GM12878 (cell line): ENCODE data around the gene VPS52. TPM values are rescaled to one million over a fixed set of nuclear protein-coding genes. Genes with fewer than 3 reads are reported as not detected.

Experiments used
- ATAC-seq: fragments of 200-7000 bp; cut with Tn5 transposase; 3 replicates; pipeline ENCODE4 v1.9.1; 2020; ENCODE audit warnings: mild to moderate bottlenecking, moderate library complexity
- BruUV-seq: library from RNA; stranded (reverse); fragments of 400-500 nt; replicated peaks from 2 replicates; lab custom pipeline; 2021; lab: Mats Ljungman, UMichigan
- CTCF ChIA-PET: fragments of 300-600 bp; sonication (Branson Sonifier 250); formaldehyde crosslinking; extraction: SDS; loops from one replicate; lab custom pipeline; 2021; ENCODE audit warnings: inconsistent platforms; lab: Yijun Ruan, JAX
- POLR2A ChIA-PET: fragments of 350-600 bp; formaldehyde crosslinking; extraction: SDS; loops from one replicate; lab custom pipeline; 2021; ENCODE audit warnings: inconsistent platforms; lab: Charles Lee
- RAD21 ChIA-PET: fragments of 300-600 bp; sonication (Branson Sonifier 250); formaldehyde crosslinking; loops from one replicate; lab custom pipeline; 2023; ENCODE audit warnings: antibody characterized with exemption; ENCODE audit not compliant: unreplicated experiment; lab: Charles Lee
- SMC1A ChIA-PET: fragments of 300-600 bp; sonication (Branson Sonifier 250); formaldehyde crosslinking; loops from one replicate; lab custom pipeline; 2023; ENCODE audit not compliant: unreplicated experiment, uncharacterized antibody; lab: Charles Lee
- DNase-seq: peaks from one replicate; pipeline ENCODE4 v3.0.0-alpha.2; 2011; ENCODE audit warnings: low read depth, low spot score
- FAIRE-seq: peaks from 3 replicates; lab custom pipeline; 2011; peaks lifted over from hg19 to GRCh38; lab: Jason Lieb, UNC
- H2AFZ ChIP-seq: 2 replicates; pipeline ENCODE4 v1.6.0; 2011; ENCODE audit warnings: low read depth, low read length, control low read depth; ENCODE audit not compliant: control insufficient read depth
- H3K27ac ChIP-seq: 2 replicates; pipeline ENCODE4 v1.5.1; 2011; ENCODE audit warnings: control low read depth; ENCODE audit not compliant: control insufficient read depth, insufficient read depth
- H3K27me3 ChIP-seq, 2 experiments: replicated peaks in 1 of 2; 2 replicates each; pipeline versions ENCODE4 v1.6.0 to v1.6.1; 2011; ENCODE audit warnings: low read length in 1 of 2; ENCODE audit not compliant: control insufficient read depth in 2 of 2, insufficient read depth in 2 of 2
- H3K36me3 ChIP-seq, 2 experiments: 2 replicates each; pipeline ENCODE4 v1.5.1; 2011; ENCODE audit warnings: low read length in 1 of 2; ENCODE audit not compliant: control insufficient read depth in 2 of 2, insufficient read depth in 2 of 2
- H3K4me1 ChIP-seq: 2 replicates; pipeline ENCODE4 v1.6.1; 2011; ENCODE audit warnings: mild to moderate bottlenecking, low read length, moderate library complexity, mixed read lengths; ENCODE audit not compliant: control insufficient read depth, insufficient read depth
- H3K4me2 ChIP-seq: 2 replicates; pipeline ENCODE4 v1.6.0; 2011; ENCODE audit warnings: control low read depth; ENCODE audit not compliant: control insufficient read depth, insufficient read depth
- H3K4me3 ChIP-seq: fragments of 200-600 bp; sonication (generic); 2 replicates; pipeline ENCODE4 v1.5.1; 2016
- H3K79me2 ChIP-seq: 2 replicates; pipeline ENCODE4 v1.6.0; 2011; ENCODE audit warnings: low read length; ENCODE audit not compliant: control insufficient read depth, insufficient read depth
- H3K9ac ChIP-seq: 2 replicates; pipeline ENCODE4 v1.8.0; 2011; ENCODE audit warnings: low read length, control low read depth, mixed read lengths; ENCODE audit not compliant: control insufficient read depth, insufficient read depth
- H3K9me3 ChIP-seq: replicated peaks from 3 replicates; pipeline ENCODE4 v1.5.1; 2011; ENCODE audit warnings: mild to moderate bottlenecking, low read length; ENCODE audit not compliant: control insufficient read depth, insufficient read depth
- H4K20me1 ChIP-seq: 2 replicates; pipeline ENCODE4 v1.6.0; 2011; ENCODE audit not compliant: control insufficient read depth, insufficient read depth
- CHD2 ChIP-seq: IDR thresholded peaks from 2 replicates; pipeline ENCODE4 v1.6.1; 2011; ENCODE audit warnings: low read depth, low read length, improper control_type of control experiment, borderline replicate concordance
- CREB1 ChIP-seq: IDR thresholded peaks from 2 replicates; pipeline ENCODE4 v1.6.1; 2012; ENCODE audit warnings: low read depth, mild to moderate bottlenecking, inconsistent platforms
- EZH2 ChIP-seq: IDR thresholded peaks from 2 replicates; pipeline ENCODE4 v1.6.1; 2012; ENCODE audit warnings: low read depth, mild to moderate bottlenecking, control low read depth, inconsistent platforms, low read length, borderline replicate concordance; ENCODE audit not compliant: control insufficient read depth
- NBN ChIP-seq: fragments of 450-650 bp; IDR thresholded peaks from 2 replicates; pipeline ENCODE4 v1.6.1; 2016
- NR2C1 ChIP-seq: fragments of 450-650 bp; IDR thresholded peaks from 2 replicates; pipeline ENCODE4 v1.6.1; 2017; ENCODE audit warnings: antibody characterized with exemption, mild to moderate bottlenecking, moderate library complexity
- PAX8 ChIP-seq: fragments of 450-650 bp; IDR thresholded peaks from 2 replicates; pipeline ENCODE4 v1.6.1; 2017; ENCODE audit warnings: mild to moderate bottlenecking, moderate library complexity
- PRDM15 ChIP-seq: fragments of 450-650 bp; formaldehyde crosslinking; IDR thresholded peaks from 2 replicates; pipeline ENCODE4 v1.4.0; 2020; ENCODE audit warnings: mild to moderate bottlenecking, moderate library complexity
- SREBF1 ChIP-seq: IDR thresholded peaks from 2 replicates; pipeline ENCODE4 v1.6.1; 2012; ENCODE audit warnings: mild to moderate bottlenecking, low read length
- SRF ChIP-seq, 2 experiments: IDR thresholded peaks; 2 replicates each; pipeline ENCODE4 v1.6.1; 2011; ENCODE audit warnings: low read depth in 2 of 2, low read length in 2 of 2, mild to moderate bottlenecking in 1 of 2, moderate library complexity in 1 of 2
- TAF1 ChIP-seq: IDR thresholded peaks from 2 replicates; pipeline ENCODE4 v1.6.1; 2011; ENCODE audit warnings: mild to moderate bottlenecking, low read depth, low read length, borderline replicate concordance
- TARDBP ChIP-seq: IDR thresholded peaks from 2 replicates; pipeline ENCODE4 v1.6.1; 2016; ENCODE audit warnings: borderline replicate concordance
- TBL1XR1 ChIP-seq: IDR thresholded peaks from 2 replicates; pipeline ENCODE4 v1.6.1; 2012; ENCODE audit warnings: low read depth, low read length, improper control_type of control experiment
- ZNF274 ChIP-seq: IDR thresholded peaks from one replicate; pipeline ENCODE4 v1.8.0; 2011; ENCODE audit not compliant: insufficient read length, insufficient read depth
- WGBS: methylation state at CpG from one replicate; pipeline ENCODE4 v1.1.6; 2016; ENCODE audit warnings: low lambda C conversion rate; ENCODE audit not compliant: insufficient replicate concordance, insufficient coverage; ENCODE audit errors: missing lambda C conversion rate; 5-methylcytosine and 5-hydroxymethylcytosine counted together
- in situ Hi-C: fragments of 300-500 bp; cut with MboI; formaldehyde crosslinking; loops from 9 replicates; pipeline ENCODE4 v1.14.3; 2018; ENCODE audit warnings: mixed read lengths
- intact Hi-C: fragments of 100-400 bp; cut with micrococcal nuclease; formaldehyde crosslinking; loops from one replicate; pipeline ENCODE4 v1.14.2; 2022; ENCODE audit not compliant: unreplicated experiment
- polyA plus RNA-seq, 11 experiments: library from polyadenylated mRNA; depleted of rRNA in 4 of 11; unstranded in 6 of 11; stranded (reverse) in 5 of 11; fragments of >200 nt; fragmentation: Nextera tagmentation in 4 of 11; fragmentation: Illumina TruSeq in 1 of 11; extraction: Ambion mirVana in 4 of 11; extraction: Trizol in 1 of 11; gene quantifications; 1 replicate in 1 of 11; 2 replicates in 10 of 11; pipeline versions ENCODE4 v1.2.1 to v1.2.3, GENCODE V29; 2011 to 2016; ENCODE audit warnings: inconsistent platforms in 2 of 11, missing spikeins in 2 of 11, low read depth in 1 of 11
- total RNA-seq, 4 experiments: library from RNA; depleted of rRNA in 3 of 4; stranded (reverse); fragments of >200 nt in 3 of 4; fragmentation: Illumina TruSeq in 1 of 4; extraction: Trizol in 1 of 4; gene quantifications; 2 replicates each; pipeline versions ENCODE4 v1.2.1 to v1.2.3, GENCODE V29; 2013 to 2021

VPS52 gene
- total and polyA plus RNA-seq, 10 of the 15 experiments (the other 5 are each of a cell fraction or from before 2014, with no cell fraction given): 11.3 to 52.7 (median 36.7) TPM

- peaks cover 26% of the 10 kb centered on the region in 2 experiments for H3K36me3 ChIP-seq
These were observed 7.1 kb upstream of the VPS52 start for GRCh38 chr6:33278810-33279209.

More at GRCh38 chr6:33278810-33279209, 7.1 kb upstream of the VPS52 start:
- H3K9ac ChIP-seq: no peak overlapping the region
- DNase-seq (no peak), FAIRE-seq (no peak), ATAC-seq (no peak)
- no TSS peak for BruUV-seq
- H2AFZ ChIP-seq: no peak overlapping the region
- CTCF ChIA-PET: interaction anchor here (0.5 to 3.9 kb wide), 6 partner anchors 9 to 286 kb away, joined by 3 to 30 read pairs (median 14); partner anchors contain the start of genes PFDN6, RGL2 and WDR46
- SMC1A ChIA-PET: interaction anchor here (3.6 kb wide), 1 partner anchor 11 kb away, joined by 25 read pairs; the partner anchor contains the start of genes PFDN6 and WDR46
- H3K4me1 ChIP-seq: peaks cover 22% of the 10 kb centered on the region
- no peaks in the 10 kb centered on the region for H3K9me3 ChIP-seq
- POLR2A ChIA-PET: interaction anchor here (1.1 to 3.9 kb wide), 4 partner anchors 9 to 66 kb away, joined by 4 to 38 read pairs (median 13); partner anchors contain the start of genes PFDN6 and WDR46
- peaks cover 6% of the 10 kb centered on the region for H4K20me1 ChIP-seq
- H3K4me2 ChIP-seq: no peak overlapping the region
- no peak overlapping the region for H3K27ac ChIP-seq
- RAD21 ChIA-PET: interaction anchor here (2.1 to 2.4 kb wide), 3 partner anchors 20 to 147 kb away, joined by 7 to 14 read pairs (median 14); partner anchors contain the start of gene RGL2
- peaks cover 36% of the 10 kb centered on the region for H3K79me2 ChIP-seq
- H3K27me3 ChIP-seq: no peaks in the 10 kb centered on the region
- no peak for TF ChIP-seq TARDBP
- no peak for TF ChIP-seq TBL1XR1
- TF ChIP-seq SREBF1: no peak
- no peak for TF ChIP-seq SRF (IDR thresholded peaks at IDR 0.05; ENCODE audit: low read depth in 2 of 2, low read length in 2 of 2)
- TF ChIP-seq PRDM15: no peak
- no peak for TF ChIP-seq CREB1
- TF ChIP-seq EZH2: no peak
- TF ChIP-seq NBN: no peak
- TF ChIP-seq PAX8: no peak
- TF ChIP-seq TAF1: no peak
- no peak for TF ChIP-seq NR2C1
- TF ChIP-seq ZNF274: no peak
- TF ChIP-seq CHD2: no peak
- TF ChIP-seq, all 136 proteins: peak for 0
- intact Hi-C loops (loop anchor here (5.0 kb wide), 1 partner anchor 113 kb away; the partner anchor contains the start of gene KIFC1), in situ Hi-C loops (no loop called here)
- H3K4me3 ChIP-seq: no peak overlapping the region
- WGBS: 77% methylated on average over 3 of the region's 3 CpGs
